ENCODE measurements around the gene GABBR1. TPM values are rescaled to one million over a fixed set of nuclear protein-coding genes. Genes with fewer than 3 reads are reported as not detected.
"Not testable (repeated sequence)": the region's sequence is repeated elsewhere in the genome, so short reads cannot be mapped to it uniquely, and the experiment has no call there.

The GABBR1 gene
- total RNA-seq, 2 donors from 2014 or later: 19.4 to 30.7 TPM

DNA sequence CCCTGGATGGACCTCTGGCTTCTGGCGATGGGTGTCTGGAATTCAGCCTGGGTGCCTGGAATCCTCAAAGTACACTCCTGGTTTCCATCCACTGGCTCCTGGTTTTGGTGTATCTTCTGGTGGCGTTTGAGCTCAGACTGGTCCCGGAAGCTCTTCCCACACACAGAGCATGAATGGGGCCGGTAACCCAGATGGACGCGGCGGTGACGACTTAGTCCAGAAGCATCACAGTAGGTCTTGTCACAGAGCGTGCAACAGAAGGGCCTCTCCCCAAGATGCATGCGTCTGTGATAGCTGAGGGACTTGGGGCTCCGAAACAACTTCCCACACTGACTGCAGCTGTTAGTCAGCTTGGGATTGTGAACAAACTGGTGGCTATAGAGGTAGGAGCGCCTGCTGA lies 40.2 kb upstream of the GABBR1 start:
- no peaks in the 10 kb centered on the region for H3K27me3 ChIP-seq (replicated peaks; ENCODE audit: insufficient read depth)
- H3K9me3 ChIP-seq: no peaks in the 10 kb centered on the region
- intact Hi-C loops (cut with DNase I): no loop called here
- H3K36me3 ChIP-seq: no peaks in the 10 kb centered on the region
- H3K4me3 ChIP-seq: no peak overlapping the region
- TF ChIP-seq POLR2A (IDR thresholded peaks at IDR 0.05): no peak
- 96% methylated on average over 10 of the region's 12 CpGs for WGBS
- H3K4me1 ChIP-seq (replicated peaks): no peaks in the 10 kb centered on the region
- DNase-seq (ENCODE audit: low spot score): no peak
- H3K27ac ChIP-seq: no peak overlapping the region

DNA sequence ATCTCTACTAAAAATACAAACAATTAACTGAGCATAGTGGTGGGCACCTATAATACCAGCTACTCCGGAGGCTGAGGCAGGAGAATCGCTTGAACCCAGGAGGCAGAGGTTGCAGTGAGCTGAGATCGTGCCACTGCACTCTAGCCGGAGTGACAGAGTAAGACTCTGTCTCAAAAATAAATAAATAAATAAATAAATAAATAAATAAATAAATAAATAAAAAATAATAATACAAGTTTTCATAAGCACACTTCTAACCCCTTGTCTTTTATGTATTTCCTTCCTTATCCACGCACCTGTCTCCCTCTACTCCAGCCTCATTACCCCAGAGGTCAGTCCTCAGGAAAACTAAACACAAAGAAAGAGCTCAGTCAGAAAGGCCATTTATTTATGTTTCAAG lies 39.1 kb upstream of the GABBR1 start:
- intact Hi-C loops (cut with DNase I); H3K4me3 ChIP-seq; H3K27me3 ChIP-seq (replicated peaks; ENCODE audit: insufficient read depth); H3K27ac ChIP-seq; H3K36me3 ChIP-seq; H3K9me3 ChIP-seq; DNase-seq (ENCODE audit: low spot score); H3K4me1 ChIP-seq (replicated peaks): not testable (repeated sequence)
- 82% methylated on average over 5 of the region's 5 CpGs for WGBS

DNA sequence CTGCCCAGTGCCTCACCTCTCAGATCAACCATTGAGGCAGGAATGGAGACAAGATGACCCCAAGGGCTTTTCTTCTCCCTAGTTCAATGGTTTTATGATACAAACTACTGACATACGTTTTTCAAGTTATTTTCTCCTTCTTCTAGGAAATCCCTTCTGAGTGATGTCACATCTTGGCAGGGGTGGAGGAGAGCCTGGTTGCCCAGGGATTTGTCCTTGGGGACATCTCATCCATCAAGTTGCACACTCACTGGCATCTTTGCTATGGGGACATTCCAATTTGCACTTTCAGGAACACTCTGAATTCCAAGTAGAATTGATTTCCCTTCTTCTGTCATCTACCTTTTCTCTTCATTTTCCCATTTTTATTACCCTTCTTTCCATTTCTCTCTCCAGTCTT lies 38.0 kb upstream of the GABBR1 start:
- intact Hi-C loops (cut with DNase I): no loop called here
- Histone ChIP-seq H3K36me3 (no peaks in the 10 kb centered on the region), H3K27ac (no peak overlapping the region), H3K27me3 (replicated peaks; ENCODE audit: insufficient read depth) (no peaks in the 10 kb centered on the region), H3K4me1 (replicated peaks) (no peaks in the 10 kb centered on the region), H3K4me3 (no peak overlapping the region), H3K9me3 (no peaks in the 10 kb centered on the region)
- DNase-seq (ENCODE audit: low spot score): no peak
- 33% methylated on average over 1 of the region's 1 CpG for WGBS
- TF ChIP-seq, protein P1, sequence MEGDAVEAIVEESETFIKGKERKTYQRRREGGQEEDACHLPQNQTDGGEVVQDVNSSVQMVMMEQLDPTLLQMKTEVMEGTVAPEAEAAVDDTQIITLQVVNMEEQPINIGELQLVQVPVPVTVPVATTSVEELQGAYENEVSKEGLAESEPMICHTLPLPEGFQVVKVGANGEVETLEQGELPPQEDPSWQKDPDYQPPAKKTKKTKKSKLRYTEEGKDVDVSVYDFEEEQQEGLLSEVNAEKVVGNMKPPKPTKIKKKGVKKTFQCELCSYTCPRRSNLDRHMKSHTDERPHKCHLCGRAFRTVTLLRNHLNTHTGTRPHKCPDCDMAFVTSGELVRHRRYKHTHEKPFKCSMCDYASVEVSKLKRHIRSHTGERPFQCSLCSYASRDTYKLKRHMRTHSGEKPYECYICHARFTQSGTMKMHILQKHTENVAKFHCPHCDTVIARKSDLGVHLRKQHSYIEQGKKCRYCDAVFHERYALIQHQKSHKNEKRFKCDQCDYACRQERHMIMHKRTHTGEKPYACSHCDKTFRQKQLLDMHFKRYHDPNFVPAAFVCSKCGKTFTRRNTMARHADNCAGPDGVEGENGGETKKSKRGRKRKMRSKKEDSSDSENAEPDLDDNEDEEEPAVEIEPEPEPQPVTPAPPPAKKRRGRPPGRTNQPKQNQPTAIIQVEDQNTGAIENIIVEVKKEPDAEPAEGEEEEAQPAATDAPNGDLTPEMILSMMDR (IDR thresholded peaks at IDR 0.05): no peak
- TF ChIP-seq POLR2AphosphoS5 (IDR thresholded peaks at IDR 0.05): no peak
- no peak for TF ChIP-seq POLR2A (IDR thresholded peaks at IDR 0.05)

DNA sequence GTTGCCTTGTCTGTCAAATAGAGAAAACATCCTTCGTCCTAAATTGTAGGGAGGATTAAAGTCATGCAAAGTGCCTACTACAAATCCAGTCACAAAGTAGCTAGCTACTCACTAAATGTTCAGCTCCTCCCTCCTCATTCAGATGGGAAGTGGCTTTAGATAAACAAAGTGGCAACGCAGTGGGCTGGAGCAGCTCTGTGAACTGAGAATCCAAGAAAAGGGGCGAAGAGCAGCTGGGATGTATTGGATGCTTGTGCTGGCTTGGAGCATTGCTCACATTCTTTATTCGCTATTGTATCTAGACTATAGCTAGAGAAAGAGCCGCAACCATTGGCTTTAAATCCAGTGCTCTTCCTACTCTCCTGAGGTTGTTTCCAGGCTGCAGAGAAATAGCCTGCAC lies 34.2 kb upstream of the GABBR1 start:
- Histone ChIP-seq H3K36me3 (no peaks in the 10 kb centered on the region), H3K27me3 (replicated peaks; ENCODE audit: insufficient read depth) (no peaks in the 10 kb centered on the region), H3K4me1 (replicated peaks) (no peaks in the 10 kb centered on the region), H3K9me3 (no peaks in the 10 kb centered on the region), H3K4me3 (no peak overlapping the region), H3K27ac (no peak overlapping the region)
- 48% methylated on average over 5 of the region's 5 CpGs for WGBS
- DNase-seq (ENCODE audit: low spot score): no peak
- intact Hi-C loops (cut with DNase I): no loop called here
- TF ChIP-seq POLR2A (IDR thresholded peaks at IDR 0.05): no peak
- TF ChIP-seq, protein P1 (IDR thresholded peaks at IDR 0.05): no peak
- TF ChIP-seq POLR2AphosphoS5 (IDR thresholded peaks at IDR 0.05): no peak

DNA sequence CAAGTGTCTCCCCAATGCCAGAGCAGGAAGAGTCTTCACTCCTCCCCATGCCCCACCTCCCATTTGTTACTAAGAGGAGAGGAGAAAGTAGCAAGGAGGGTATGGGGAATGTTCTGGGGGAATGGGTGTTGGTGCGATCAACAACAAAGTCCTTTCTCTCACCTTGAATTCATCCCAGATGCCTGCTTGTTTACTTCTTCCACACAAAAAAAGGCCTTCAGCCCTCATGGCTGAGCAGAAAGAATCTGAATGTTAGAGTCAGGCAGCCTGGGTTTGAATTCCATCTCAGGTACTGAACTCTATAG lies 33.8 kb upstream of the GABBR1 start:
- intact Hi-C loops (cut with DNase I): no loop called here
- H3K36me3 ChIP-seq: no peaks in the 10 kb centered on the region
- no peaks in the 10 kb centered on the region for H3K9me3 ChIP-seq
- 79% methylated on average over 1 of the region's 1 CpG for WGBS
- DNase-seq (ENCODE audit: low spot score): no peak
- no peaks in the 10 kb centered on the region for H3K27me3 ChIP-seq (replicated peaks; ENCODE audit: insufficient read depth)
- H3K4me3 ChIP-seq: no peak overlapping the region
- TF ChIP-seq, protein P1 (IDR thresholded peaks at IDR 0.05): no peak
- TF ChIP-seq POLR2A (IDR thresholded peaks at IDR 0.05) (no peak), POLR2AphosphoS5 (IDR thresholded peaks at IDR 0.05) (no peak)
- H3K27ac ChIP-seq: no peak overlapping the region
- no peaks in the 10 kb centered on the region for H3K4me1 ChIP-seq (replicated peaks)

DNA sequence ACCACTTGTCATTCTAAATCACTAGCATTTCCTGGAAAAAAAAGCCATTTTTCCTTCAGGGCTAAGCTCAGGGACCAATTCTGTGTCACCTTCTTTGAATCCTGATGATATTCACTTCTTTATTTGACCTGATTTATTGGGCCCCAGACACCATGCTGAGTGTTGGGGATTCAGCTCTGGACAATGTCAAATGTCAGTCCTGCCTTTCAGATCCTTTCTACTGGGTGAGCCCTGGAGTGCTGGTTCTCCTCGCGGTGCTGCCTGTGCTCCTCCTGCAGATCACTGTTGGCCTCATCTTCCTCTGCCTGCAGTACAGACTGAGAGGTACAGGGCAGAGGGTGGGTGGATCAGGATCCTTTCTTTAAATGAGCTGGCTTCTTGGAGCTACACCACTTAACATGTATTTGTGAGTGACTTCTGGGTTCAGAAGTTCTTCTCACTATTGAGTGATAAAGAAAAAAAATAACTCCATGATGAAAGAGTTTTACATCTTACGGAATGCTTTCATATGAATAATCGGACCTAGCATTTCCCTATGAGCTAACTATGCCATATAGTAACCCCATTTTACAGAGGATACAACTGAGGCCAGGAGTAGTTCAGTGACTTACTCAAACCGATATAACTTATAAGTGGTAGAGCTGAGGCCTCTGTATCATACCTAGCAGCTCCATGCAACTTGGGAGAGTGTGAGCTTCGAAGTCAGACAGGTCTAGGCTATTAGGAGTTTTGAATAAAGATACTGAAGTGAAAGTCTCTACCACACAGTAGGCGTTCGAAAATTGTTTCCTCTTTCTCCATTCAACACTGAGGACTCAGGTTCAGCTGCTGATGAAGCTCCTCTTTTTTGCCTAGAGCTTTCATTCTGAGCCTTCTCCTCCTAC lies 33.2 kb upstream of the GABBR1 start:
- Histone ChIP-seq H3K4me1 (replicated peaks) (no peaks in the 10 kb centered on the region), H3K36me3 (no peaks in the 10 kb centered on the region), H3K27me3 (replicated peaks; ENCODE audit: insufficient read depth) (no peaks in the 10 kb centered on the region), H3K9me3 (no peaks in the 10 kb centered on the region), H3K4me3 (no peak overlapping the region), H3K27ac (no peak overlapping the region)
- DNase-seq (ENCODE audit: low spot score): no peak
- TF ChIP-seq POLR2A (IDR thresholded peaks at IDR 0.05): no peak
- TF ChIP-seq, protein P1 (IDR thresholded peaks at IDR 0.05): no peak
- TF ChIP-seq POLR2AphosphoS5 (IDR thresholded peaks at IDR 0.05): no peak
- intact Hi-C loops (cut with DNase I): no loop called here
- WGBS: 71% methylated on average over 8 of the region's 8 CpGs
